ENCODE data around the gene NFYA.

Gene NFYA

DNA sequence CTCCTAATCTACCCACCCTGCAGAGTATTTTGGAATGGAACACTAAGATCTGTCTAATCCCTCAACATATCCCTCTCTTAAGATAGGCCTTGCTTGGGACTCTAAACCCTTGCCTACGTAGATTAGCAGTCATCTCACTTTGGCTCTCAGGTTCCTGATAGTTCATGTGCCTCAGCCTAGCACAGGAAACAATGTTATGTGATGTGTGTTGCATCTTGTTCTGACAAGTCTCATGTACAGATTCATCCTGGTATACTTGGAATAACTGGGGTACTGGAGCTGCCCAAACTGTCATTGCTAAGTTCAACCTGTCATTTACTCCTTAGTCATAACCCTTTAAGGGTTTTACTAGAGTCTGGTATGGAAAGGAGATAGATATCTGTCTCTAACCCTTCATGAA lies 47.3 kb downstream of the NFYA start:
- DNase-seq (ENCODE audit: low read depth): no peak

DNA sequence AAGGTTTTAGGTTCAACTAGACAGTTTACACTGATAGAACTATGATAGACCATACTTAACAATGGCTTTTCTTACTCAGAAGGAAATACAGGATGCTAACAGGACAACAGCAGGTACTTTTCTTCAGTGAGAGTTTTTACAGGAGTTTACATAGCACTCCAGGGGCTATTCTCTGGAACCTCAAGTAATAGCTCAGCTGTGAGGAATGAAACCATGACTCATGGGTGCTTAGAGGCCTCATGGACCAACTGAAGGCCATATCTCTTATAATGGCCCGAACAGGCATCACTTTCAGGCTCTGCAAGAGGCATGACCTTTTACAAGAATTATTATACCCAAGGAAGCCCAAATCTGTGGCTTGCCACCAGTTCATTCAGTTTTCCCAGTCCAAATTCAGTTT lies 49.6 kb downstream of the NFYA start:
- no peak for DNase-seq (ENCODE audit: low read depth)

DNA sequence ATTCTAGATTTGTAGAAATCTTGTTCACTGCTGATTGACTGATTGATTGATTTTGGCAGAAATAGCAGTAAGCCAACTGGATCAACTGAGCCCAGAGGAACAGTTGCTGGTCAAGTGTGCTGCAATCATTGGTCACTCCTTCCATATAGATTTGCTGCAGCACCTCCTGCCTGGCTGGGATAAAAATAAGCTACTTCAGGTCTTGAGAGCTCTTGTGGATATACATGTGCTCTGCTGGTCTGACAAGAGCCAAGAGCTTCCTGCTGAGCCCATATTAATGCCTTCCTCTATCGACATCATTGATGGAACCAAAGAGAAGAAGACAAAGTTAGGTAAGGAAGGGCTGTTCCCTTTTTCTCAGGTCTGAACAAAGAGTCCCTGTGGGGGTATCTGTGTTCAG lies 50.1 kb downstream of the NFYA start:
- DNase-seq (ENCODE audit: low read depth): no peak

DNA sequence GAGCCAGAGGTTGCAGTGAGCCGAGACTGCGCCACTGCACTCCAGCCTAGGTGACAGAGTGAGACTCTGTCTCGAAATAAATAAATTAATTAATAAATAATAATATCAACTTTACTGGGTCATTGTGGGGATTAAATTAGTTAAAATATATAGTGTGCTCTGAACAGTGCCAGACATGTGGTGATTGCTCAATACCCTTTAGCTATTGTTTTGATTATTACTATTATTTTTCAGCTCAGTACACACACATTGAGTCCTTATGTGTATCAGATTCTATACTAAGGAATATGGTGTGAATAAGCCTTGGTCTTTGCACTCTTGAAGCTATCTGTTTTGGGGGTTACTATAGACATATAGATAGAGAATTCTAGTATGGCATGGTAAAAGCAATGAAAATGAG lies 52.5 kb downstream of the NFYA start:
- no peak for DNase-seq (ENCODE audit: low read depth)

DNA sequence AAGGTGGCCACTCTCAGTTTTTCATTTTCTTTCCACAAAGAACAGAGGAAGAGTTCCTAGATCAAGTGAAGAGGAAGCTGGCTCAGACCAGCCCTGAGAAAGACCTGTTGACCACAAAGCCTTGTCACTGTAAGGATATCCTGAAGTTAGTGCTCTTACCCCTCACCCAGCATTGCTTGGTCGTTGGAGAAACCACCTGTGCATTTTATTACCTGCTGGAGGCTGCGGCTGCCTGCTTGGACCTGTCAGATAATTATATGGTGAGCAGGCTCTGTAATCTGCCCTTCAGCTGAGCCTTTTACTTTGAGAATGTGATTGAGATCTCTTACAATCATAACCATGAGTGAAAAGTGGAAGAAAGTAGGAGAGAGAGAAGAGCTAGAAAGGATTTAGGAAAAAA lies 59.5 kb downstream of the NFYA start:
- DNase-seq (ENCODE audit: low read depth): no peak

DNA sequence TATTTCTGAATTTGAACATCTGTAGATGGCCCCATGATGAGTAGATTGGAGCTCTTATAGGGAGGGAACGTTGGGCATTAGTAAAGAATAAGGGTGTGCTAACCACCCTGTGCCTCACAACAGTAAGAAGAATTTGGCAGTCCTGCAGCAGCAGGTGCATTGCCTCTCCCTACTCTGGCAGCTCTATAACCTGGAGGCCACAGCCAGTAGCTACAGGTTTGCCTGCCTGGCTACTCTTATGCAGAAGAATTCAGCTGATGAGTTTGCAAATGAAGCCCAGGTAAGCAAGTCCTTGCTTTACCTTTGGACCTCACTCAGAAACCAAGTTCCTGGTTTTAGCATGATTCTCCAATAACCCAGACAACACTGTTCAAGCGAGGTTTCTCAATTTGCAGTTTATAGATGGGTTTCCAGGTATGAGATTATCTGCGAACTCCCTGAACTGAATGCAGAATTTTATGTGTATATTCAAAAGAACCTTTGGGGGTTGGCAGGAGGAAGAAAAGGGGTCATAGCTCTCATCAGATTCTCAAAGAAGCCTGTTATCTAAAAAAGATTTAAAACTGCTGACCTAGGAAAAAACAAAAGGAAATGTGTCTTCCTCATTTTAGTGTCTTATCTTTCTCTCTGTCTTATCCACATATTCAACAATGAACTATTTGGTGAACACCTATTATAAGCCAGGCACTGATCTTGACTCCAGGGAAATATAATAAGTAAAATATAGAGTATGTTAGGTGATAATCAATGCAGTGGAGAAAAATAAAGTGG lies 62.5 kb downstream of the NFYA start:
- no peak for DNase-seq (ENCODE audit: low read depth)

DNA sequence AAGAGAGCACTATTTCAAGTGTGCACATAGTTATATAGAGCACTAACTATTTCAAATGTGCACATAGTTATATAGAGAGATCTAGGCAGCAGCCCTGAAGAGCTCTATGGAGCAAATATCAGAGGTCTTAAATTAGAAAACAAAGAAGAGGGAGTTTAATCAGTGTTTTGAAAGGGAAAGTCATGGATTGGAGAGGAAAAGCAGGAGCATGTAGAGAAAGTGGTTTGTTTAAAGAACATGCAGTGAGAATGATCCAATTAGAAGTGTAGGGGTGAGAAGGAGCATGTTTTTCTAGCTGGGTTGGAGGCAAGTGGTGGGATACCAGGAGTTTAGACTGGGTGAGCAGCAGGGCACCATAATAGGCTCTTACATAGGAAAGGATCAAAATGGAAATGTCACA lies 64.1 kb downstream of the NFYA start:
- no peak for DNase-seq (ENCODE audit: low read depth)

DNA sequence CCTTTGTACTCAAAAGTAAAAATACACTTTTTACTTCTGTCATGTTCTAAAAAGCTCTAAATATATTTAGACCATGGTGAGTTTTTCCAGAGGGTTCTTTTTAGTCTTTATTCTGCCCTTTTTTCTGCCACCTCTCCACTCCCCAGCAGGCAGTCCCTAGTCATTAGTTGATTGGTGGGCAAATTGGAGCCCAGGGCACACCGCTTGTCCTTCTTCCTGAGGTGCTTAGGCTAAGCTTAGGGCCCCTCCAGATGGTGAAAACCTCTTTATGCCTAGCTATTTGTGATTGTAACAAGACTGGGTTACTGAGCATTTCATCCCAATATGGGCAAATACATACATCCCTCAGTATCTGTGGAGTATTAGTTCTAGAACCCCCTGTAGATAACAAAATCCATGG lies 75.1 kb downstream of the NFYA start:
- no peak for DNase-seq (ENCODE audit: low read depth)
